Activated naive CD8-positive, alpha-beta T cell (primary cell): ENCODE data around the gene CD68.
"Not testable (repeated sequence)": the region's sequence is repeated elsewhere in the genome, so short reads cannot be mapped to it uniquely, and the experiment has no call there.

Experiments used
- H3K27ac Mint-ChIP-seq: one replicate; pipeline ENCODE4 v1.8.0; 2021; ENCODE audit warnings: mixed read lengths
- H3K27me3 Mint-ChIP-seq: one replicate; pipeline ENCODE4 v1.8.0; 2021; ENCODE audit warnings: mixed read lengths
- H3K36me3 Mint-ChIP-seq: one replicate; pipeline ENCODE4 v1.8.0; 2021; ENCODE audit warnings: mixed read lengths
- H3K4me1 Mint-ChIP-seq: one replicate; pipeline ENCODE4 v1.8.0; 2021; ENCODE audit warnings: low read depth, mixed read lengths
- H3K4me3 Mint-ChIP-seq: one replicate; pipeline ENCODE4 v1.8.0; 2021; ENCODE audit warnings: mild to moderate bottlenecking, mixed read lengths
- H3K9me3 Mint-ChIP-seq: one replicate; pipeline ENCODE4 v1.8.0; 2021; ENCODE audit warnings: low read depth, mixed read lengths

CD68 gene

DNA sequence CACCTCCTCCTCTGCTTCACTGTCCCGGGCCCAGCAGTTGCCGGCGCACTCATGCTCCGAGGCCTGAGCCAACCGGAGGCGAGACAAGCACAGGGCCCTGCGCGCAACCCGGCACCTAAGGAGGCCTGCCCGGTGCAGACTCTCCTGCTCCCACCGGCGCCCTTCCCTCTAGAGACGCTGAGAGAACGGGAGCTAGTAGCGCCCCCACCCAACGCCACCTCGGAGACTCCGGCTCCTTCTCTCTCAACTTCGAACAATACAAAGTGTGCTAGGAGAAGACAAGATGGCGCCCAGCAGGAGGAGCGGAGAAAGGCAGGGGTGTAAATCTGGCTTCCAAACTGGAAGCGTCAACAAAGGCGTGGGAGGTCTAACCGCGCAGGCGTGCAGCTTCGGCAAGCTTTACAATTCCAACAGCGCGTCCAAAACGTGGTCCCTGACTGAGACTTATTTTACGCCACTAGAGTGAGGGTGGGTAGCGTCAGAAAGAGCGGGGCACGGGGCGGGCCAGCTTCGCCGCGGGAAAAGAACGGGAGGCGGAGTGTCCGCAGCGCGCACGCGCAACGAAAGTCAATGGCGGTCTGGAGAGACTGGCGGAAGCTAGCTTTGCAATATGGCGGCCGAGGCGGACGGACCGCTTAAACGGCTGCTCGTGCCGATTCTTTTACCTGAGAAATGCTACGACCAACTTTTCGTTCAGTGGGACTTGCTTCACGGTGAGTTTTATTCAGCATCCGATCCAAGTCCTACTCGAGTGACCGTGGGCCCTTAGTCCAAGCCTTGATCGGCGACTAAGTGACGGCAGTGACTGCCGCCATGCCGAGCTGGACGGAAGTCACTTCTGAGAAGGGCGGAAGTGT lies 4.0 kb downstream of the CD68 start, which contains the start of gene MPDU1:
TSS of gene MPDU1 (plus strand) at position 600 of the 857 bp plus-strand sequence. CDS start at position 611, 11 bp downstream.
- peaks cover 54% of the 10 kb centered on the region for H3K4me1 Mint-ChIP-seq
- H3K4me3 Mint-ChIP-seq, result peak within 1 kb of the TSS; percentile 100
- peaks cover 6% of the 10 kb centered on the region for H3K36me3 Mint-ChIP-seq
- H3K27ac Mint-ChIP-seq, result peak within 1 kb of the TSS; percentile 100
- no peaks in the 10 kb centered on the region for H3K27me3 Mint-ChIP-seq
- no peaks in the 10 kb centered on the region for H3K9me3 Mint-ChIP-seq

GRCh38 chr17:7586673-7587419 lies 7.4 kb downstream of the CD68 start:
- H3K4me1 Mint-ChIP-seq, result peaks cover 26% of the 10 kb centered on the region
- H3K4me3 Mint-ChIP-seq, result peak overlapping the region; percentile 42
- no peaks in the 10 kb centered on the region for H3K27me3 Mint-ChIP-seq
- H3K36me3 Mint-ChIP-seq, result peaks cover 2% of the 10 kb centered on the region
- H3K9me3 Mint-ChIP-seq, result no peaks in the 10 kb centered on the region
- no peak overlapping the region for H3K27ac Mint-ChIP-seq

DNA sequence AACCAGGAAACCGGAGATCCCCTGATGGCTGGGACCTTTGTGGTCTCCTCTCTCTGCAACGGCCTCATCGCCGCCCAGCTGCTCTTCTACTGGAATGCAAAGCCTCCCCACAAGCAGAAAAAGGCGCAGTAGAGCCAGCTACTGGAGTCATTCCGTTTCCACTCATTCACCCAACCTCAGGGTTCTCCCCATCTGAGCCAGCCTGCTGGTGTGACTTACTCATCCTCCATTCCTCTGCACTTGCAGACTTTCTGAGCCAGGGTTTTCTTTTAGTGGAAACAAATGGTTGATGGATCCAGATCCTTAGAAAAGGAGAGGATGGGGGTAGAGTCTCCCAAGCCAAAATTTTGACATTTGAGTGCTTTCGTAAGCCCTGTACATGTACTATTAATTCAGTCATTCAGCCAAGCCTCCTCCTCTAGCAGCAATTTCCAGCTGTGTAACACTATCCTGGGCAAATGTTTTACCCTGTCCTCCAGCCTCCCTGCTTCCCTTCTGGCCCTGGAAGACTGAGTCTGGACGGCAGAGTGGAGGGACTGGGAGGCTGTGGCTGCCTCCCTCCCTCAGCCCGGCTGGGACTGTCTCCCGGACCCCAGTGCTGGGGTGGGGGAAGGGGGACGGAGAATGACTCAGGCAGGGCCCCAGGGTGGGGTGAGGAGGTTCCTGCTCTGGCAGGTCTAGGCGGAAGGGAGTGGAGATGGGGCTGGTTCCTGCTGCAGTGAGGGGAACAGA lies 8.1 kb downstream of the CD68 start:
- peaks cover 2% of the 10 kb centered on the region for H3K36me3 Mint-ChIP-seq
- H3K9me3 Mint-ChIP-seq, result no peaks in the 10 kb centered on the region
- no peaks in the 10 kb centered on the region for H3K27me3 Mint-ChIP-seq
- no peak overlapping the region for H3K27ac Mint-ChIP-seq
- H3K4me1 Mint-ChIP-seq, result peaks cover 19% of the 10 kb centered on the region
- H3K4me3 Mint-ChIP-seq, result peak overlapping the region; percentile 42

DNA sequence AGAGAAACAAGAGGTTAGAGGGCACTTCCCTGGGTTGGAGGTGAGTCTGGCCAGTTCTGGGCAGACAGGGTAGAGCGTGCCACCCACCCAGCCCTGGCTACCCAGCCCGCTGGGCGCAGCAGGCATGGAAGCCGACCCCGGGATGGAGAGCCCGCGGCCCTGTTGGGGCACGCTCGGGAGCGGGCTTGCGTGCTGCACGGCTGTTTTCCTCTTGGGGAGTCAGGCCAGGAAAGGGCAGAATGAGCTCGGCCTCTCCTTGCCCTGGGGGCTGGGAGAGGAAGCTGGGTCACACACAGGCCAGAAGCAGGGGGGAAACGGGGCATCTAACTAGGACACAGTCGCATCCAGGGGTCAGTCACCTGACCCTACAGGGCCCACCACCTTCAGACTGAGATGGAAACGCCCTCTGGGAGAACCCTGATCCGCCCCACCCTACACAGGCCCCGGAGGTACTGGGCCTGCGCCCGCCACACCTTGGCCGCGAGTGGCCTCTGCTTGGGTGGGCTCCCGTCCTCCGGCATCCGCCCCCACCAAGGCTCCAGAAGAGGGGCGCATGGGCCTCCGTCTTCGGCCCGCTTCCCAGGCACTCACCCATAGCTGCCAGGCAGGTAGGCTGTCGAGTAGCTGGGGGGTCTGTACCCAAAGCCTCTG lies 9.2 kb downstream of the CD68 start:
- H3K9me3 Mint-ChIP-seq, result no peaks in the 10 kb centered on the region
- H3K4me3 Mint-ChIP-seq, result no peak overlapping the region
- H3K27me3 Mint-ChIP-seq, result no peaks in the 10 kb centered on the region
- no peak overlapping the region for H3K27ac Mint-ChIP-seq
- peaks cover 14% of the 10 kb centered on the region for H3K4me1 Mint-ChIP-seq
- H3K36me3 Mint-ChIP-seq, result peaks cover 6% of the 10 kb centered on the region

GRCh38 chr17:7589204-7589868 lies 9.9 kb downstream of the CD68 start:
- Mint-ChIP-seq H3K27me3 (no peaks in the 10 kb centered on the region), H3K36me3 (peaks cover 10% of the 10 kb centered on the region), H3K4me1 (peaks cover 10% of the 10 kb centered on the region), H3K9me3 (no peaks in the 10 kb centered on the region), H3K4me3 (no peak overlapping the region), H3K27ac (no peak overlapping the region)

DNA sequence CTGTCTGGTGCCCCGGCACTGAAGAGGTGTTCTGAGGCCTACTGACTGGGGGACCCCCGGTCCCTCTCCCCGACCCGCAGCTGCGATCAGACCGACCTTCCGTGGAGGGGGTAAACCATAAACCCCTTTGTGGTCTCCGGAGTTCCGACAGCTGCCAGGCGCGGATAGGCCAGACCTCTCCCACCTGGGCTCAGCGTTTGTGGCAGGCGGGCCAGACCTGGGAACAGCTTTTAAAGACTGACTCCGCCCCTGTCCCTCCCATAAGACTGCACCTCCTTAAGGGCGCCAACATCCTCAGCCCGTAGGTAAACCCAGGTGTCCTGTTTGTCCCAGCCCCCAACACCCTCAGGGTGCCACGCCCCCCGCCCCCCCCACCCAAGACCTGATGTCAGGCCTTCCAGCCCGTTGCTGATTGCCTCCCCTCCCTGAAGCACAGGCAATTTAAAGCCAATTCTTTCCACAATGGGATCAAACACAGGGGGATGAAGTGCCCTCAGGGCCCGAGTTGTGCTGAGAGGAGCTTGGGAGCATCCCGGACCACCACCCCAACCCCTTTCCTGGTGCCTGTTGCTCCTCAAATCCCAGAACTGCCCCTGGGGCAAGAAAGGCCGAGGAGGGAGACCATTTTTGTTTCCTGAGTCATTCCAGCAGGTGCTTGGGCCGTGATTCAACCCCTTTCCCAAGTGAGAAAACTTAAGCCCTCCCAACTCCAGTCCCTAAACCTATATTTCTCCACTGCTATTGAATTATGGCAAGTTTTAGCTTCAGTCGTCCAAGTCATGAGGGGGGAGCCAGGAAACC lies 10.7 kb downstream of the CD68 start, which contains the start of gene SOX15:
TSS of gene SOX15 (minus strand) at position 204 of the 801 bp plus-strand sequence. CDS start 418 bp downstream, outside the sequence.
- Mint-ChIP-seq H3K9me3 (no peaks in the 10 kb centered on the region), H3K4me1 (peaks cover 5% of the 10 kb centered on the region), H3K27ac (no peak within 1 kb of the TSS), H3K36me3 (peaks cover 9% of the 10 kb centered on the region), H3K27me3 (no peaks in the 10 kb centered on the region), H3K4me3 (no peak within 1 kb of the TSS)

DNA sequence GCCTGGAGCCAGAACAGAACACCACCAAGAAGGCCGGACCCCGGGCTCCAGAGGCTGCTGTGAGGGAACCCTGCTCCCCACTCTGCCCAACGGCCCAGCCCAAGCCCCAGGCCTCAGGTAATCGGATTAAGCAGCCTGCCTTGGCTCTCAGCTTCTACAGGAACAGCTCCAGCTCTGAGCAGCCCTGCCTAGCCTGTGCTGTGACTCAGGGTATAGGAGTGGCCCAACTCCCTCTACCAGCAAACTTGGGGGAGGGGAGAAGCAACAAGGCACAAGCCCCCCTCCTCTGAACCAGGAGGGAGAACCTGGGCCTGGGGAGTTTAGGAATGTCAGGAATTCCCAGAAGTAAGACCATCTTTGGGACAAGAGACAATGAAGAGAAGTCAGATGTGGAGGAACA lies 11.3 kb downstream of the CD68 start:
- H3K27ac Mint-ChIP-seq, result no peak overlapping the region
- no peak overlapping the region for H3K4me3 Mint-ChIP-seq
- H3K36me3 Mint-ChIP-seq, result peaks cover 9% of the 10 kb centered on the region
- H3K27me3 Mint-ChIP-seq, result no peaks in the 10 kb centered on the region
- H3K9me3 Mint-ChIP-seq, result no peaks in the 10 kb centered on the region
- peaks cover 3% of the 10 kb centered on the region for H3K4me1 Mint-ChIP-seq

- Mint-ChIP-seq H3K36me3 (peaks cover 9% of the 10 kb centered on the region), H3K4me1 (peaks cover 2% of the 10 kb centered on the region), H3K9me3 (no peaks in the 10 kb centered on the region), H3K27ac (no peak overlapping the region), H3K4me3 (no peak overlapping the region), H3K27me3 (no peaks in the 10 kb centered on the region)
These were observed 12.2 kb downstream of the CD68 start for GRCh38 chr17:7591596-7591995.

DNA sequence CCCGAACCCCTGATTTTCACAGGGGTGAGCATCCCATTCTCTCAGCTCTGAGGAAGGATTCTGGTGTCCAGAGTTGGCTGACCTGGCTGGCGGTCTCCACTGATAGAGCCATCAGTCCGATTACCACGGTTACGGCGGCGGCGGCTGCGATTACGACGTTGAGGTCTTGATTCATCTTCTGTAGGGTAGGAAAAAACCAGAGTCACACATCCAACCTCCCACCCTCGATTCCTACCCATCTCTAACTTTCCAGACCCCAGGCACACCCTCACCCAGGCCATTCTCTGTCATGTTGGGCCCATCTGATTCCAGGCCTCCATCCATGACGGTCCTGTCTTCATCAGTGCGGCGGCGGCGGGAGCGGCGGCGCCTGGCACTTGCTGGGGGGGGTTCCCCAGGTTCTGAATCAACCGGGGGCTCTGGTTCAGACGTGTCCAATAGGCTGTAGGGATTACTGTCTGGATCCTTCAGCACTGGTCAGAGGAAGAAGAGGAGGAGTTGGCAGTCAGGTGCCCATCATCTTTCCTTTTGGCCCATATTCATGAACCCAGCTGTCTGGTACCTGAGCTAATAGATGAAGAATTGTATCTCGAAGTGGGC lies 13.1 kb downstream of the CD68 start:
- Mint-ChIP-seq H3K4me1 (peaks cover 3% of the 10 kb centered on the region), H3K9me3 (no peaks in the 10 kb centered on the region), H3K27me3 (no peaks in the 10 kb centered on the region), H3K27ac (no peak overlapping the region), H3K4me3 (no peak overlapping the region), H3K36me3 (peaks cover 12% of the 10 kb centered on the region)

DNA sequence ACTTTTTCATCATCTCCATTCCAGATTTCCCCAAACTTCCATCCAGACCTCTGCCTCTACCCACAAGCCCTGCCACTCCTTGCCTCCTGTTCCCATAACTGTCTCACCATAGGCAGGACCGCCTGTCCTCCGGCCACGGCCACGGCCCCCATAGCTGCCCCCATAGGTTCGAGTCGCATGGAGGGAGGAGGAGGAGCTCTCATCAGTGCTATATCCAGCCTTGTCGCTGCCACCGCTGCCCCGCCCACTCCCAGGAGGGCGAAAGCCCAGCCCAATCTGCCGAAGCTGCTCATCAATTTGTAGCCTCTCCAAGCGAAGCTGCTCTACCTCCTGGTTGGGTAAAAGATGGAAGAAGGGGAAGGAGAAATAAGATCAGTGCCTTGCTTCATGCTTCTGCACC lies 13.9 kb downstream of the CD68 start:
- no peak overlapping the region for H3K4me3 Mint-ChIP-seq

GRCh38 chr17:7597561-7597960 lies 18.1 kb downstream of the CD68 start:
- not testable (repeated sequence) for H3K27ac Mint-ChIP-seq, H3K4me3 Mint-ChIP-seq, H3K4me1 Mint-ChIP-seq, H3K27me3 Mint-ChIP-seq, H3K9me3 Mint-ChIP-seq
- H3K36me3 Mint-ChIP-seq, result peaks cover 14% of the 10 kb centered on the region

More for the DNA sequence above, 13.9 kb downstream of the CD68 start:
- Mint-ChIP-seq H3K27me3 (no peaks in the 10 kb centered on the region), H3K36me3 (peaks cover 12% of the 10 kb centered on the region), H3K9me3 (no peaks in the 10 kb centered on the region), H3K27ac (no peak overlapping the region), H3K4me1 (peaks cover 2% of the 10 kb centered on the region)

DNA sequence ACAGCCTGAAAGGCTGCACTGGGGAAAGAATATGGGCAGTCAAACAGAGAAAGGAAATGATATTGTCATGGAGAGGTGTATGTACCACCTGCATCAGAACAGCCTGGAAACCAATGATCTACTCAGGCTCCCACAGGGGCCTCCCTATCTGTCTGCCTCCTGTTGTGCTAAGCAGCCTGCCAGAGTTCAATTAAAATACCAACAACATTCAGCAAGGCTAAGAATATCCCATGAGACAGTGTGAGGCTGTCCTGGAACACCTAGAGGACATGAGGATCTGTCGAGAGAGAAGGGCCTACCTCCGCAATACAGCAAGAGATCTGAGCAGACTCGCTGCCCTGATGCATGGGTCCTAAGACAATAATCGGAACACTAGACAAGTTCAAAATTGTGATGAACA lies 26.8 kb downstream of the CD68 start:
- no peaks in the 10 kb centered on the region for H3K27me3 Mint-ChIP-seq
- H3K27ac Mint-ChIP-seq, result peak overlapping the region; percentile 61
- peaks cover 9% of the 10 kb centered on the region for H3K36me3 Mint-ChIP-seq
- H3K4me1 Mint-ChIP-seq, result peaks cover 17% of the 10 kb centered on the region
- H3K9me3 Mint-ChIP-seq, result no peaks in the 10 kb centered on the region
- H3K4me3 Mint-ChIP-seq, result no peak overlapping the region

DNA sequence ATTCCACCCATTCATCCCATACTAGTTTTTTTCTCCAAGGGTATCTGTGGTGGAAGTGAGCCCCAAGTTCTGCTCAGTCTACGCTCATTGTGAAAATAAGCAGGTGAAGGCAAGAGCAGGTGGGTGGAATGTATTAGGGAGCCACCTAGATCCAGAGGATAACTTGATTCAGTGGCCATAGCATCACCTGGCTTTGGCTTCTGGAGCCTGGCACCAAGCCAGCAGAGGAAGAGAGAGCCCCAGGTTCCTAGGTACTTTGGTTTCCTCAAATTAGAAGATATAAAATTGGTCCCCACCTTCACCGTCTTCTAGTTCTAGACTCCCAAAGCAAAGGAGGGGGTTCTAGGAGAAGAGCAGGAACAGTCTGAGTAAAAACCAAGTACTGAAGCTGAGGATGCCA lies 31.2 kb downstream of the CD68 start:
- H3K36me3 Mint-ChIP-seq, result peaks cover 9% of the 10 kb centered on the region
- no peak overlapping the region for H3K27ac Mint-ChIP-seq
- no peaks in the 10 kb centered on the region for H3K9me3 Mint-ChIP-seq

More for the DNA sequence above, 31.2 kb downstream of the CD68 start:
- H3K4me1 Mint-ChIP-seq, result peaks cover 41% of the 10 kb centered on the region
- peak overlapping the region; percentile 48 for H3K4me3 Mint-ChIP-seq
- no peaks in the 10 kb centered on the region for H3K27me3 Mint-ChIP-seq
